ES-I3 (cell line): Measurements from ENCODE around the gene AAMP.
"Not testable (repeated sequence)": the region's sequence is repeated elsewhere in the genome, so short reads cannot be mapped to it uniquely, and the experiment has no call there.

Experiments
- H3K36me3 ChIP-seq: 2 replicates; pipeline ENCODE4 v1.6.1; 2013; ENCODE audit warnings: mild to moderate bottlenecking, low read length, control low read depth, moderate library complexity; ENCODE audit not compliant: insufficient read depth
- H3K4me1 ChIP-seq: 2 replicates; pipeline ENCODE4 v1.6.1; 2013; ENCODE audit warnings: mild to moderate bottlenecking, control low read depth, low read length; ENCODE audit not compliant: insufficient read depth
- H3K9ac ChIP-seq: 2 replicates; pipeline ENCODE4 v1.6.1; 2013; ENCODE audit warnings: low read depth, mild to moderate bottlenecking, low read length, moderate library complexity
- H3K9me3 ChIP-seq: 2 replicates; pipeline ENCODE4 v1.6.1; 2013; ENCODE audit warnings: mild to moderate bottlenecking, low read length, moderate library complexity; ENCODE audit not compliant: control insufficient read depth, insufficient read depth

The AAMP gene

GRCh38 chr2:218269900-218270720, at the start of gene AAMP, which contains the start of gene PNKD:
Gene AAMP, minus strand, starts transcription at chr2:218270137. Its CDS starts 51 bp downstream, at chr2:218270086.
Gene PNKD, plus strand, starts transcription at chr2:218270519. Its CDS starts 17 bp downstream, at chr2:218270536.
- Histone ChIP-seq H3K36me3 (no peaks in the 10 kb centered on the region), H3K9me3 (no peaks in the 10 kb centered on the region), H3K9ac (peak within 1 kb of the TSS; percentile 83), H3K4me1 (no peaks in the 10 kb centered on the region; the same call in 1 of the 2 replicates)

GRCh38 chr2:218318241-218318640, 48.3 kb upstream of the AAMP start:
- Histone ChIP-seq H3K9me3 (no peaks in the 10 kb centered on the region), H3K36me3 (no peaks in the 10 kb centered on the region), H3K9ac (no peak overlapping the region), H3K4me1 (peaks cover 12% of the 10 kb centered on the region)

GRCh38 chr2:218317835-218318234, 47.9 kb upstream of the AAMP start:
- Histone ChIP-seq H3K36me3 (no peaks in the 10 kb centered on the region), H3K9me3 (no peaks in the 10 kb centered on the region), H3K9ac (no peak overlapping the region), H3K4me1 (peaks cover 12% of the 10 kb centered on the region)

- Histone ChIP-seq H3K36me3 (no peaks in the 10 kb centered on the region), H3K9ac (no peak overlapping the region), H3K4me1 (peaks cover 11% of the 10 kb centered on the region), H3K9me3 (no peaks in the 10 kb centered on the region)
These were observed 47.3 kb upstream of the AAMP start for GRCh38 chr2:218317303-218317630.

- peaks cover 11% of the 10 kb centered on the region for H3K4me1 ChIP-seq
- no peaks in the 10 kb centered on the region for H3K9me3 ChIP-seq
- H3K36me3 ChIP-seq = no peaks in the 10 kb centered on the region
- H3K9ac ChIP-seq = no peak overlapping the region
These were observed 45.5 kb upstream of the AAMP start for GRCh38 chr2:218315397-218315796.

- not testable (repeated sequence) for H3K9ac ChIP-seq, H3K9me3 ChIP-seq, H3K36me3 ChIP-seq
- peaks cover 11% of the 10 kb centered on the region for H3K4me1 ChIP-seq
These were observed 44.8 kb upstream of the AAMP start for GRCh38 chr2:218314764-218315163.

GRCh38 chr2:218313356-218313755, 43.4 kb upstream of the AAMP start:
- no peaks in the 10 kb centered on the region for H3K9me3 ChIP-seq
- H3K9ac ChIP-seq = no peak overlapping the region
- peaks cover 11% of the 10 kb centered on the region for H3K4me1 ChIP-seq
- no peaks in the 10 kb centered on the region for H3K36me3 ChIP-seq

GRCh38 chr2:218312267-218312756, 42.4 kb upstream of the AAMP start:
- Histone ChIP-seq H3K36me3 (no peaks in the 10 kb centered on the region), H3K4me1 (peaks cover 11% of the 10 kb centered on the region), H3K9me3 (no peaks in the 10 kb centered on the region), H3K9ac (no peak overlapping the region)

- H3K9ac ChIP-seq, H3K36me3 ChIP-seq, H3K9me3 ChIP-seq, H3K4me1 ChIP-seq: not testable (repeated sequence)
These were observed 41.8 kb upstream of the AAMP start for GRCh38 chr2:218311541-218312266.

GRCh38 chr2:218310853-218311540, 41.1 kb upstream of the AAMP start:
- no peak overlapping the region for H3K9ac ChIP-seq
- H3K36me3 ChIP-seq = no peaks in the 10 kb centered on the region
- no peaks in the 10 kb centered on the region; the same call in 1 of the 2 replicates for H3K9me3 ChIP-seq
- H3K4me1 ChIP-seq = 0 out of 2 replicates have a peak, but pooled peaks cover 4% of the 10 kb centered on the region

- H3K36me3 ChIP-seq = no peaks in the 10 kb centered on the region
- H3K9ac ChIP-seq = no peak overlapping the region
- no peaks in the 10 kb centered on the region; the same call in 1 of the 2 replicates for H3K9me3 ChIP-seq
- 0 out of 2 replicates have a peak, but pooled peaks cover 4% of the 10 kb centered on the region for H3K4me1 ChIP-seq
These were observed 37.6 kb upstream of the AAMP start for GRCh38 chr2:218307415-218308090.

- Histone ChIP-seq H3K9ac (no peak overlapping the region), H3K9me3 (no peaks in the 10 kb centered on the region; the same call in 1 of the 2 replicates), H3K36me3 (no peaks in the 10 kb centered on the region), H3K4me1 (no peaks in the 10 kb centered on the region)
These were observed 36.4 kb upstream of the AAMP start for GRCh38 chr2:218306184-218306920.

- Histone ChIP-seq H3K9me3 (no peaks in the 10 kb centered on the region; the same call in 1 of the 2 replicates), H3K9ac (no peak overlapping the region), H3K36me3 (no peaks in the 10 kb centered on the region), H3K4me1 (no peaks in the 10 kb centered on the region)
These were observed 35.4 kb upstream of the AAMP start for GRCh38 chr2:218305383-218305782.
